ENCODE results near the gene IRAK1.

DNA sequence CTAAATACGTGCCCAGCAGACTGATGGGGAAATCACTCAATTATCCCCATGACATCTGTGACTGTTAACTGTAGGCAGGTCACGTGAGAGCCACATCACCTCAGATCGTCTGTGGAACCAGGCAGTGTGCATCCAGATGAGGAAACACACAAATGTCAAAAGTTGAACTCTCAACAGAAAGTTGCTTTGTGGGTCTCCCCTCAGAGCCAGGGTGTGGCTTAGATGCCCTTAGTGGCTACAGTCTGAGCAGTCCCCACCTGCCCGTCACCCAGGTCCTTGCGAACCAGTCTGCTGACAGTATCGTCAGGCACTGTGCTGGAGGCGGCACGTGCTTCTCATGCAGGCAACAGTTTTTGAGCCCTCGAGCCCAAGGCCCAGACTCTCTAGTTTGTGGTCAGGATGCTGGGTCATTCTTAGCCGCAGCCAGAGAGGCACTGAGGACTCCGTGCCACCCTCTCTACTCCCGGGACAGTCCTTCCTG lies 36.3 kb downstream of the IRAK1 start:
- TF ChIP-seq, protein P1, sequence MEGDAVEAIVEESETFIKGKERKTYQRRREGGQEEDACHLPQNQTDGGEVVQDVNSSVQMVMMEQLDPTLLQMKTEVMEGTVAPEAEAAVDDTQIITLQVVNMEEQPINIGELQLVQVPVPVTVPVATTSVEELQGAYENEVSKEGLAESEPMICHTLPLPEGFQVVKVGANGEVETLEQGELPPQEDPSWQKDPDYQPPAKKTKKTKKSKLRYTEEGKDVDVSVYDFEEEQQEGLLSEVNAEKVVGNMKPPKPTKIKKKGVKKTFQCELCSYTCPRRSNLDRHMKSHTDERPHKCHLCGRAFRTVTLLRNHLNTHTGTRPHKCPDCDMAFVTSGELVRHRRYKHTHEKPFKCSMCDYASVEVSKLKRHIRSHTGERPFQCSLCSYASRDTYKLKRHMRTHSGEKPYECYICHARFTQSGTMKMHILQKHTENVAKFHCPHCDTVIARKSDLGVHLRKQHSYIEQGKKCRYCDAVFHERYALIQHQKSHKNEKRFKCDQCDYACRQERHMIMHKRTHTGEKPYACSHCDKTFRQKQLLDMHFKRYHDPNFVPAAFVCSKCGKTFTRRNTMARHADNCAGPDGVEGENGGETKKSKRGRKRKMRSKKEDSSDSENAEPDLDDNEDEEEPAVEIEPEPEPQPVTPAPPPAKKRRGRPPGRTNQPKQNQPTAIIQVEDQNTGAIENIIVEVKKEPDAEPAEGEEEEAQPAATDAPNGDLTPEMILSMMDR (IDR thresholded peaks at IDR 0.05): no peak
- TF ChIP-seq POLR2A (IDR thresholded peaks at IDR 0.05): no peak
- no peak for TF ChIP-seq POLR2AphosphoS5 (IDR thresholded peaks at IDR 0.05)
